Measurements from ENCODE around the gene OR52N4. TPM values are rescaled to one million over a fixed set of nuclear protein-coding genes. Genes with fewer than 3 reads are reported as not detected.
"Not testable (repeated sequence)": the region's sequence is repeated elsewhere in the genome, so short reads cannot be mapped to it uniquely, and the experiment has no call there.

OR52N4 gene
- 1 to 10 TPM; 1.4 to 3.8 (median 2.3) TPM for total RNA-seq
- 0.85 TPM for total RNA-seq (2013)
- total RNA-seq, result 0.05 to 3.4 (median 1.6) reads per million in 29 experiments

DNA sequence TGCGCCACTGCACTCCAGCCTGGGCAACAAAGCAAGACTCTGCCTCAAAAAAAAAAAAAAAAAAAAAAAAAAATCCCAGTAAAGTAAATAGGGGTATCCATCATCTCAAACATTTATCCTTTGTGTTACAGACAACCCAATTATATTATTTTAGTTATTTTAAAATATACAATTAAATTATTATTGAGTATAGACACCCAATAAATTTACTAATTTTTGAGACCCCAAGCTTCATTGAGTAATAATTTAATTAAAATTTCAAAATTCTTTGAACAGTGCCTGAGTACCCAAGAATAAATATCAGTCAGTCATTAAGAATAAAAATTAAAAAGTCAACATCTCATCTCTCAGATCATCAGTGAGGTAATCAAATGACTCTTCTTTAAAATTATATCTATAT is at the start of gene OR52N4:
Gene OR52N4 (plus strand): TSS at position 301 of the 400 bp plus-strand sequence. CDS start 498 bp downstream, outside the sequence.
- ChIA-PET CTCF (no interaction called here), POLR2A (no interaction called here)
- ATAC-seq (replicated peaks in 1 of 4), result no peak
- Mint-ChIP-seq H3K27me3 (peaks cover 0 to 3% of the 10 kb centered on the region in 2 donors), H3K36me3 (no peaks in the 10 kb centered on the region), H3K27ac (no peak within 1 kb of the TSS), H3K4me1 (no peaks in the 10 kb centered on the region), H3K4me3 (no peak within 1 kb of the TSS), H3K9me3 (no peaks in the 10 kb centered on the region)
- Histone ChIP-seq H3K9me3 (no peaks in the 10 kb centered on the region), H3K27ac (ENCODE audit: low read length) (no peak within 1 kb of the TSS), H3K27me3 (replicated peaks in 1 of 2; ENCODE audit: control insufficient read depth in 2 of 2, extremely low read depth in 1 of 2, insufficient read depth in 2 of 2, low read length in 1 of 2) (no peaks in the 10 kb centered on the region), H3K36me3 (ENCODE audit: control insufficient read depth in 2 of 2, extremely low read depth in 1 of 2, insufficient read depth in 1 of 2, low read length in 1 of 2) (no peaks in the 10 kb centered on the region), H3K4me3 (ENCODE audit: control insufficient read depth in 1 of 2, extremely low read depth in 1 of 2, low read length in 1 of 2) (no peak within 1 kb of the TSS), H3K4me1 (ENCODE audit: control insufficient read depth in 1 of 2, extremely low read depth in 1 of 2, insufficient read depth in 2 of 2, low read length in 2 of 2) (no peaks in the 10 kb centered on the region)
- WGBS (ENCODE audit: insufficient coverage), result no CpG with 5 or more reads among the region's 1 CpG
- no peak for DNase-seq

DNA sequence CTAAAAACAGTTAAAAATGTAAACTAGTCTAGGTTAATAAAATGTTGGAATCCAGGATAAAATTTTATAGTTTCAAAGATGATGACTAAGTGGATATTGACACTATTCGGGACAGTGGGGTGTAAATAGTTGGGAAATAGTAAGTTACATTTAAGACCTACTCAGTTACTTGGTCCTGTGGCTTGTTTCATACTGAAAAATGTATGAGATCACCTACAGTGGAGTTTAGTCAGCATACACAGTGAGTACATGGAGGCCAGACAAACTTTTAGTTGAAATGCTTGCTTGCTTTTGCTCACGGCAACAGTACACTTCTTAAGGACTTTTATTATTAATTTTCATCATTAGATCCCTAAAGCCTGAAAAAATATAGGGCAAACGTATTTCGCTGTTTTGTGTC is 48.4 kb upstream of the OR52N4 start:
- DNase-seq (no peak), ATAC-seq (replicated peaks in 1 of 4) (no peak)
- POLR2A ChIA-PET, result interaction anchor here (0.6 kb wide), 2 partner anchors 20 to 27 kb away, joined by 3 to 4 read pairs; no protein-coding TSS in a partner anchor
- no peaks in the 10 kb centered on the region for H3K27me3 ChIP-seq (replicated peaks in 1 of 2; ENCODE audit: control insufficient read depth in 2 of 2, extremely low read depth in 1 of 2, insufficient read depth in 2 of 2, low read length in 1 of 2)
- Mint-ChIP-seq H3K4me1 (peaks cover 32 to 46% (median 33%) of the 10 kb centered on the region in 3 donors), H3K36me3 (peaks cover 68% of the 10 kb centered on the region), H3K27ac (peak overlapping the region in 1 of 2 donors; percentile 37), H3K27me3 (no peaks in the 10 kb centered on the region), H3K4me3 (no peak overlapping the region), H3K9me3 (no peaks in the 10 kb centered on the region)
- no peaks in the 10 kb centered on the region for H3K4me1 ChIP-seq (ENCODE audit: control insufficient read depth in 1 of 2, extremely low read depth in 1 of 2, insufficient read depth in 2 of 2, low read length in 2 of 2)
- H3K4me3 ChIP-seq (ENCODE audit: control insufficient read depth in 1 of 2, extremely low read depth in 1 of 2, low read length in 1 of 2), result no peak overlapping the region
- H3K9me3 ChIP-seq, result no peaks in the 10 kb centered on the region
- no peak overlapping the region for H3K27ac ChIP-seq (ENCODE audit: low read length)
- WGBS (ENCODE audit: insufficient coverage), result 100% methylated on average over 1 of the region's 4 CpGs
- H3K36me3 ChIP-seq (ENCODE audit: control insufficient read depth in 2 of 2, extremely low read depth in 1 of 2, insufficient read depth in 1 of 2, low read length in 1 of 2), result peaks cover 5 to 69% of the 10 kb centered on the region in 2 donors
- CTCF ChIA-PET, result interaction anchor here in 1 of 2 donors (0.8 to 1.0 kb wide), 3 partner anchors 15 to 21 kb away, joined by 3 read pairs; partner anchors contain the start of genes TRIM22 and TRIM5

DNA sequence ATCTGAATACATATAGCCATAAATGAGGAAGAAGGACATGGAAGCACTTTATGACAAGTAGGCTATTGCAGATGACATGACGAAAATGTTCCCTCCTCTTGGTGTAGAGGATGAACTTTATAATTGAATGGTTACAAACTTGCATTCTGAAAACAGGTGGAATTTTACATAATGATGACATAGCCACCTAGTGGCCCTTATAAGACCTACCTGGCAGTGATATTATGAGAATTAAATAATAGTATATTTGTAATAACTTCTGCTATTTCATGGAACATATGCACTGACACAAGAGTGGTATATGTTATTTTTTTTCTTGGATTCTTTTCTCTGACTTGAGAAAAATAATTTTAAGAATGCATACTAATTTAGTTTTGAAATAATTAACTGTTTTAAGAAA is 41.5 kb upstream of the OR52N4 start:
- Mint-ChIP-seq H3K4me3 (no peak overlapping the region), H3K4me1 (peaks cover 0 to 7% (median 4%) of the 10 kb centered on the region in 3 donors), H3K9me3 (no peaks in the 10 kb centered on the region), H3K27ac (peak overlapping the region; percentile 32 to 44), H3K27me3 (no peaks in the 10 kb centered on the region), H3K36me3 (peaks cover 29% of the 10 kb centered on the region)
- H3K27ac ChIP-seq (ENCODE audit: low read length), result peak overlapping the region; percentile 29
- H3K4me3 ChIP-seq (ENCODE audit: control insufficient read depth in 1 of 2, extremely low read depth in 1 of 2, low read length in 1 of 2), result no peak overlapping the region
- ChIA-PET POLR2A (no interaction called here), CTCF (interaction anchor here (0.9 to 3.1 kb wide), 5 partner anchors 23 to 113 kb away, joined by 3 to 12 read pairs (median 6); partner anchors contain the start of genes TRIM5 (in 2 of the 2) and TRIM22 (in 1 of the 2))
- H3K9me3 ChIP-seq, result no peaks in the 10 kb centered on the region
- peaks cover 5 to 20% of the 10 kb centered on the region in 2 donors for H3K36me3 ChIP-seq (ENCODE audit: control insufficient read depth in 2 of 2, extremely low read depth in 1 of 2, insufficient read depth in 1 of 2, low read length in 1 of 2)
- ATAC-seq (replicated peaks in 1 of 4) (peak in 1 of 4 experiments; percentile 50), DNase-seq (peak in 1 of 35 experiments; percentile 43)
- no peaks in the 10 kb centered on the region for H3K27me3 ChIP-seq (replicated peaks in 1 of 2; ENCODE audit: control insufficient read depth in 2 of 2, extremely low read depth in 1 of 2, insufficient read depth in 2 of 2, low read length in 1 of 2)
- H3K4me1 ChIP-seq (ENCODE audit: control insufficient read depth in 1 of 2, extremely low read depth in 1 of 2, insufficient read depth in 2 of 2, low read length in 2 of 2), result no peaks in the 10 kb centered on the region
- WGBS (ENCODE audit: insufficient coverage), result 38% methylated on average over 1 of the region's 1 CpG

DNA sequence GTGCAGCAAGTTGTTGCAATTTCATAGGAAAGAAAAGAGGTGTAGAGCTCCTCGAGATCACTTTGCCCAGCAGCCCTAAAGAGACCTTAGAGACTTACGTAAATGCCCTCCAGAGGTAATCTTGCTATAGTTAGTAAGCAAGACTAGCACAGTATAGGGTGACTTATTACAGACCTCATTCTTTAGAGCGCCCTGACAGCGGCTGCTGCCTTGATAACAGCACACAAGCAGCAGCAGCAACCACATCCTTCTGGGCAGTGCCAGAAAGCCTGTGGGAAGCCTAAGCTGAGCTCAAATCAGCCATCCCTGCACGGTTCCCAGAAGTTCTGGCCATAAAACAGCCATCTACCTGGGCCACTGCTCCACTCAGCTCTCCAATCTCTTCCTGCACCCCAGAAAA is 40.3 kb upstream of the OR52N4 start:
- no peak overlapping the region for H3K27ac Mint-ChIP-seq
- WGBS (ENCODE audit: insufficient coverage), result 70% methylated on average over 3 of the region's 5 CpGs
- peaks cover 0 to 4% (median 2%) of the 10 kb centered on the region in 3 donors for H3K4me1 Mint-ChIP-seq

DNA sequence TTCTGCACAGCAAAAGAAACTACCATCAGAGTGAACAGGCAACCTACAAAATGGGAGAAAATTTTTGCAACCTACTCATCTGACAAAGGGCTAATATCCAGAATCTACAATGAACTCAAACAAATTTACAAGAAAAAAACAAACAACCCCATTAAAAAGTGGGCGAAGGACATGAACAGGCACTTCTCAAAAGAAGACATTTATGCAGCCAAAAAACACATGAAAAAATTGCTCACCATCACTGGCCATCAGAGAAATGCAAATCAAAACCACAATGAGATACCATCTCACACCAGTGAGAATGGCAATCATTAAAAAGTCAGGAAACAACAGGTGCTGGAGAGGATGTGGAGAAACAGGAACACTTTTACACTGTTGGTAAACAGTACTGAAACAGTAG is 37.5 kb upstream of the OR52N4 start:
- H3K9me3 Mint-ChIP-seq; DNase-seq; H3K9me3 ChIP-seq; H3K4me3 Mint-ChIP-seq; H3K27ac Mint-ChIP-seq; H3K36me3 ChIP-seq (ENCODE audit: control insufficient read depth in 2 of 2, extremely low read depth in 1 of 2, insufficient read depth in 1 of 2, low read length in 1 of 2); H3K27me3 ChIP-seq (replicated peaks in 1 of 2; ENCODE audit: control insufficient read depth in 2 of 2, extremely low read depth in 1 of 2, insufficient read depth in 2 of 2, low read length in 1 of 2); H3K27me3 Mint-ChIP-seq; POLR2A ChIA-PET; H3K27ac ChIP-seq (ENCODE audit: low read length); H3K4me1 Mint-ChIP-seq; H3K4me3 ChIP-seq (ENCODE audit: control insufficient read depth in 1 of 2, extremely low read depth in 1 of 2, low read length in 1 of 2); H3K4me1 ChIP-seq (ENCODE audit: control insufficient read depth in 1 of 2, extremely low read depth in 1 of 2, insufficient read depth in 2 of 2, low read length in 2 of 2); ATAC-seq (replicated peaks in 1 of 4): not testable (repeated sequence)
- no CpG with 5 or more reads among the region's 1 CpG for WGBS (ENCODE audit: insufficient coverage)
- CTCF ChIA-PET, result interaction anchor here in 1 of 2 donors (0.7 kb wide), 1 partner anchor 17 kb away, joined by 4 read pairs; no protein-coding TSS in a partner anchor
- peaks cover 21% of the 10 kb centered on the region for H3K36me3 Mint-ChIP-seq

More for the DNA sequence above, 40.3 kb upstream of the OR52N4 start:
- Histone ChIP-seq H3K36me3 (ENCODE audit: control insufficient read depth in 2 of 2, extremely low read depth in 1 of 2, insufficient read depth in 1 of 2, low read length in 1 of 2) (peaks cover 0 to 10% of the 10 kb centered on the region in 2 donors), H3K27me3 (replicated peaks in 1 of 2; ENCODE audit: control insufficient read depth in 2 of 2, extremely low read depth in 1 of 2, insufficient read depth in 2 of 2, low read length in 1 of 2) (no peaks in the 10 kb centered on the region), H3K9me3 (no peaks in the 10 kb centered on the region), H3K4me1 (ENCODE audit: control insufficient read depth in 1 of 2, extremely low read depth in 1 of 2, insufficient read depth in 2 of 2, low read length in 2 of 2) (no peaks in the 10 kb centered on the region), H3K27ac (ENCODE audit: low read length) (no peak overlapping the region), H3K4me3 (ENCODE audit: control insufficient read depth in 1 of 2, extremely low read depth in 1 of 2, low read length in 1 of 2) (no peak overlapping the region)
- Mint-ChIP-seq H3K4me3 (no peak overlapping the region), H3K9me3 (peaks cover 0 to 5% (median 0%) of the 10 kb centered on the region in 3 donors), H3K27me3 (no peaks in the 10 kb centered on the region), H3K36me3 (peaks cover 22% of the 10 kb centered on the region)
- ChIA-PET CTCF (interaction anchor here in 1 of 2 donors (2.8 kb wide), 1 partner anchor 30 kb away, joined by 10 read pairs; the partner anchor contains the start of gene TRIM5), POLR2A (interaction anchor here in 1 of 2 donors (0.6 kb wide), 1 partner anchor 9 kb away, joined by 3 read pairs; no protein-coding TSS in a partner anchor)
- ATAC-seq (replicated peaks in 1 of 4) (no peak), DNase-seq (no peak)

DNA sequence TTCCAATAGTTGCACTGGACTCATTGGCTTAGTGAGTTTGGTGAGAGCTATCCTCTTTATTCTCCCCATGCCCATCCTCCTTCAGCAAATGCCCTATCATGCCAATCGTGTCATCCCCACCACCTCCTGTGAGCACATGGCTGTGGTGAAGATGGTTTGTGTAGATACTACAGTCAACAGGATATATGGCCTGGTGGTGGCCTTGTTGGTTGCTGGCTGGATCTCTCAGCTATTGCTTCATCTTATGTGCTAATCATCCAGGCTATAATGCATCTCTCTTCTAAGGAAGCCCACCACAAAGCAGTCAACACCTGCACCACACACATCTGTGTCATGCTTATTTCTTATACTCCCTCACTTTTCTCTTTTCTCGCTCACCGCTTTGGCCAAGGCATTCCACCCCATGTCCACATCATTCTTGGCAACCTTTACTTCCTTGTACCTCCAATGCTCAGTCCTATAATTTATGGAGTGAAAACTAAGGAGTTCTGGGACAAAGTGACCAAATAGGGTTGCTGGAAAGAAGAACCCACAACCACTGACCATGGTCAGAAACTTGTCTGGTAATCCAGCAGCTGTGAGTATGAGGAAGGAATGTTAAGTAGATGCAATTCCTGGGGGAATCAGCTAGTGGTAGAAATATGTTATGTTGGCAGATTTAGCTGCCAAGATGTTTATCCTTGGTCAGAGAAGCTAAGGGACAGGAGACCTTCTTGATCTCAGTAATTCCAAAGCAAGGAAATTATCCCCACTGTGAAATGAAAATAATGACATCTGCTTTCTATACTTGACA is 34.1 kb upstream of the OR52N4 start:
- ChIA-PET CTCF (no interaction called here), POLR2A (interaction anchor here (0.6 kb wide), 2 partner anchors 20 to 21 kb away, joined by 3 to 5 read pairs; no protein-coding TSS in a partner anchor)
- Mint-ChIP-seq H3K4me1 (no peaks in the 10 kb centered on the region), H3K36me3 (peaks cover 18% of the 10 kb centered on the region), H3K27me3 (no peaks in the 10 kb centered on the region), H3K9me3 (peaks cover 0 to 9% (median 4%) of the 10 kb centered on the region in 3 donors), H3K4me3 (no peak overlapping the region), H3K27ac (no peak overlapping the region)
- WGBS (ENCODE audit: insufficient coverage), result no CpG with 5 or more reads among the region's 3 CpGs
- H3K4me1 ChIP-seq (ENCODE audit: control insufficient read depth in 1 of 2, extremely low read depth in 1 of 2, insufficient read depth in 2 of 2, low read length in 2 of 2), result no peaks in the 10 kb centered on the region
- no peaks in the 10 kb centered on the region for H3K9me3 ChIP-seq
- no peak overlapping the region for H3K27ac ChIP-seq (ENCODE audit: low read length)
- DNase-seq (no peak), ATAC-seq (replicated peaks in 1 of 4) (peak in 1 of 4 experiments; percentile 23)
- H3K36me3 ChIP-seq (ENCODE audit: control insufficient read depth in 2 of 2, extremely low read depth in 1 of 2, insufficient read depth in 1 of 2, low read length in 1 of 2), result no peaks in the 10 kb centered on the region
- H3K4me3 ChIP-seq (ENCODE audit: control insufficient read depth in 1 of 2, extremely low read depth in 1 of 2, low read length in 1 of 2), result no peak overlapping the region
- H3K27me3 ChIP-seq (replicated peaks in 1 of 2; ENCODE audit: control insufficient read depth in 2 of 2, extremely low read depth in 1 of 2, insufficient read depth in 2 of 2, low read length in 1 of 2), result no peaks in the 10 kb centered on the region

All from T-cell (primary cell).